Uterus (tissue), 4 donors: Measurements from ENCODE around the gene CEND1. TPM values are rescaled to one million over a fixed set of nuclear protein-coding genes. Genes with fewer than 3 reads are reported as not detected.
A peak's percentile ranks its signal among the peaks of the same experiment; 100 is the strongest.

Source experiments
- DNase-seq, 2 donors: peaks; one replicate each; pipeline ENCODE4 v3.0.0-alpha.2; 2019 to 2020
- H3K27ac ChIP-seq, 2 donors: fragments of 200-600 bp; sonication (generic); 1 replicate in 1 of 2; 2 replicates in 1 of 2; pipeline ENCODE4 v1.5.1; 2016 to 2018
- H3K27me3 ChIP-seq, 2 donors: fragments of 200-600 bp; sonication (generic); one replicate each; pipeline ENCODE4 v1.5.1; 2018 to 2019; ENCODE audit warnings: control low read depth in 1 of 2
- H3K36me3 ChIP-seq, 2 donors: fragments of 200-600 bp; sonication (generic); one replicate each; pipeline ENCODE4 v1.5.1; 2019; ENCODE audit warnings: control low read depth in 1 of 2
- H3K4me1 ChIP-seq, 2 donors: fragments of 200-600 bp; sonication (generic); one replicate each; pipeline ENCODE4 v1.5.1; 2018 to 2019; ENCODE audit warnings: control low read depth in 1 of 2
- H3K4me3 ChIP-seq, 2 donors: fragments of 200-600 bp; sonication (generic); 1 replicate in 1 of 2; 2 replicates in 1 of 2; pipeline ENCODE4 v1.5.1; 2018 to 2019; ENCODE audit warnings: mild to moderate bottlenecking in 1 of 2
- H3K9me3 ChIP-seq, 2 donors: fragments of 200-600 bp; sonication (generic); one replicate each; pipeline ENCODE4 v1.5.1; 2019; ENCODE audit warnings: control low read depth in 1 of 2
- POLR2A ChIP-seq, 2 donors: fragments of 450-650 bp; IDR thresholded peaks; one replicate each; pipeline ENCODE4 v1.6.1; 2016; ENCODE audit warnings: antibody characterized with exemption in 2 of 2, mild to moderate bottlenecking in 1 of 2, moderate library complexity in 1 of 2
- intact Hi-C: fragments of 100-400 bp; cut with DNase I; formaldehyde crosslinking; loops from one replicate; pipeline ENCODE4 v1.15.1; 2023; ENCODE audit warnings: low total_unique reads
- total RNA-seq, 4 donors: library from RNA; depleted of rRNA in 3 of 4; stranded (reverse); fragments of >200 nt in 3 of 4; gene quantifications; one replicate each; pipeline versions ENCODE4 v1.1.0 to v1.2.4, GENCODE V29; 2014 to 2023
- TF ChIP-seq, protein P1 (sequence below), 4 experiments: fragments of 200-600 bp in 2 of 4; fragments of 450-650 bp in 2 of 4; sonication (generic) in 2 of 4; IDR thresholded peaks; one replicate each; pipeline ENCODE4 v1.5.1; 2016 to 2019; ENCODE audit warnings: antibody characterized with exemption in 4 of 4, mild to moderate bottlenecking in 2 of 4, moderate library complexity in 1 of 4
- donor health status: DM: yes; HTN: yes; CAD: no.

The CEND1 gene
- total RNA-seq, 4 donors from 2014 or later: 0.41 TPM; not detected in 3

DNA sequence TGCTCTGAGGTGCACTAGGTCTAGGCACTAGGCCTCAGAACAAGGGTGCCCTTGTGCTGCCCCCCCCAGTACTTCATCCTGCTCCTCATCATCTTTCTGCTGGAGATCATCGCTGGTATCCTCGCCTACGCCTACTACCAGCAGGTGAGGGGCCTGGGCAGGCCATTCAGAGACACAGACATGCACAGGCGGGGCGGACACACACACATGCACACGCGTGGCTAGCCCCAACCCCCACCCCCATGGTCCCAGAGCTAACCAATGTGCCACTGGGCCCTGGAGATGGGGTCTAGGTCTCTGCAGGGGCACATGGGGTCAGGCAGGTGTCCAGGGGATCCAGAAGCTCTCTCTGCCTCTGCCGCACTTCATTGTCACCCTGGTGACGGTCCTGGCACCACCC is 46.8 kb upstream of the CEND1 start:
- Histone ChIP-seq H3K9me3 (no peaks in the 10 kb centered on the region), H3K27me3 (no peaks in the 10 kb centered on the region), H3K4me3 (no peak overlapping the region), H3K27ac (no peak overlapping the region), H3K36me3 (no peaks in the 10 kb centered on the region), H3K4me1 (peaks cover 7 to 42% of the 10 kb centered on the region in 2 donors)
- no peak for TF ChIP-seq POLR2A (IDR thresholded peaks at IDR 0.05)
- TF ChIP-seq, protein P1, sequence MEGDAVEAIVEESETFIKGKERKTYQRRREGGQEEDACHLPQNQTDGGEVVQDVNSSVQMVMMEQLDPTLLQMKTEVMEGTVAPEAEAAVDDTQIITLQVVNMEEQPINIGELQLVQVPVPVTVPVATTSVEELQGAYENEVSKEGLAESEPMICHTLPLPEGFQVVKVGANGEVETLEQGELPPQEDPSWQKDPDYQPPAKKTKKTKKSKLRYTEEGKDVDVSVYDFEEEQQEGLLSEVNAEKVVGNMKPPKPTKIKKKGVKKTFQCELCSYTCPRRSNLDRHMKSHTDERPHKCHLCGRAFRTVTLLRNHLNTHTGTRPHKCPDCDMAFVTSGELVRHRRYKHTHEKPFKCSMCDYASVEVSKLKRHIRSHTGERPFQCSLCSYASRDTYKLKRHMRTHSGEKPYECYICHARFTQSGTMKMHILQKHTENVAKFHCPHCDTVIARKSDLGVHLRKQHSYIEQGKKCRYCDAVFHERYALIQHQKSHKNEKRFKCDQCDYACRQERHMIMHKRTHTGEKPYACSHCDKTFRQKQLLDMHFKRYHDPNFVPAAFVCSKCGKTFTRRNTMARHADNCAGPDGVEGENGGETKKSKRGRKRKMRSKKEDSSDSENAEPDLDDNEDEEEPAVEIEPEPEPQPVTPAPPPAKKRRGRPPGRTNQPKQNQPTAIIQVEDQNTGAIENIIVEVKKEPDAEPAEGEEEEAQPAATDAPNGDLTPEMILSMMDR (IDR thresholded peaks at IDR 0.05): no peak
- intact Hi-C loops: no loop called here
- DNase-seq: no peak

DNA sequence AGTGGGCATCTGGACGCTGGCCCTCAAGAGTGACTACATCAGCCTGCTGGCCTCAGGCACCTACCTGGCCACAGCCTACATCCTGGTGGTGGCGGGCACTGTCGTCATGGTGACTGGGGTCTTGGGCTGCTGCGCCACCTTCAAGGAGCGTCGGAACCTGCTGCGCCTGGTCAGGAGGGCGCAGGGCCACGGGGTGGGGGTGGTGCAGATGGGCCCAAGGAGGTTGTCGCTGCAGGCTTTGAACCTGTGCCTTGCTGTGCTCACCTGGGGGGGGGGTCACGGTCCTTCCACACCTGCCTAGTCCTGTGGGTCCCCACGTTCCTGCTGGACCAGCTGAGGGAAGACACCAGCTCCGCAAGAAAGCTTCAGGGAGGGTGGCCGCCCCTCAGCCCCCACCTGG is 46.4 kb upstream of the CEND1 start:
- Histone ChIP-seq H3K9me3 (no peaks in the 10 kb centered on the region), H3K27me3 (no peaks in the 10 kb centered on the region), H3K27ac (no peak overlapping the region), H3K4me3 (no peak overlapping the region), H3K36me3 (no peaks in the 10 kb centered on the region), H3K4me1 (peaks cover 4 to 40% of the 10 kb centered on the region in 2 donors)
- TF ChIP-seq, protein P1 (IDR thresholded peaks at IDR 0.05): no peak
- TF ChIP-seq POLR2A (IDR thresholded peaks at IDR 0.05): no peak
- intact Hi-C loops: no loop called here
- DNase-seq: no peak

DNA sequence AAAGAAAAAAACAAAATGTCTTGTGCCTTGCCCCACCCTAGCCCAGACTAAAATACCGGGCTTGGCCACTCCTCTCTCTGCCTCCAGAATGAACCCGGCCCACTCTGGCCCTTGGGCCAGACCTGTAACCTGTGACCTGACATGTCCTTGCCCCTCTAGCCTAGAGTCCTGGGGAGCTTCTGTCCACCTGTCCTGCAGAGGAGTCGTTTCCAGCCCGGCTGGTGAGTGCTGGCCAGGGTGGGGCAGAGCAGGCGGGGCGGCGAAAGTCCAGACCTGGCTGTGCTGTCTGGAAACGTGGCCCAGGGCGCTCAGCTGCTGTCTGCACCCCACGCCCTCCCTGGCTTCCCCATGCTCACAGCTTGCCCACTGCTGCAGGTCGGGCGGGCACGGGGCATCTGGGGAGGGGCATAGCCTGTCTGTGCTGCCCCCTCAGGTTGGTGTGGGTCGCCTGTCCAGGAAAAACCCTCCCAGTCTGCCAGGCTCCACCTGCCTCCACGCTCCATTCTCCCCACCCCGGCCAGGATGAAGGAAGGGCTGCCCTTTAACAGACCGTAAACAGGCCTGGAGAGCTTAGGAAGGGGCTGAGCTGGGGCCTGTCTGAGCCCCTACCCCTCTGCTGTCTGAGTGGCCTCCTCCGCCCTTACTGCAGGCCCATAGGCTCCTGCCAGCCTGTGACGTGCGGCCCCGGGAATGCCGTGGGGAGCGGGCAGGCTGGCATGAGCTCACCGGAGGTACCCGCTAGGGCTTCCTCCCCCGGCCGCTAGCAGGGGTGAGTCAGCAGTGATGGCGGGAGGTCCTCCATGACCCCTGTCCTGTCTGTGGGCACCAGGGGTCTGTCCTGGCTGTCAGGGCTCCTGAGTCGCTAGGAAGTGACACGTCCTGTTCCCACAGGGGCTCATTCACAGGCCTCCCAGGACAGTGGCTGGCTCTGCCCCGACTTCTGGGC is 44.8 kb upstream of the CEND1 start:
- H3K4me1 ChIP-seq: peaks cover 0 to 47% of the 10 kb centered on the region in 2 donors
- intact Hi-C loops: no loop called here
- H3K36me3 ChIP-seq: no peaks in the 10 kb centered on the region
- peak overlapping the region; percentile 61 to 64 for H3K4me3 ChIP-seq
- H3K27ac ChIP-seq: peak overlapping the region; percentile 81 to 82
- no peaks in the 10 kb centered on the region for H3K9me3 ChIP-seq
- DNase-seq: peak; percentile 76 to 78
- peaks cover 0 to 10% of the 10 kb centered on the region in 2 donors for H3K27me3 ChIP-seq
- TF ChIP-seq, protein P1 (IDR thresholded peaks at IDR 0.05): peak in 2 of 4 experiments; percentile 1 to 10
- TF ChIP-seq POLR2A (IDR thresholded peaks at IDR 0.05): peak in 1 of 2 donors; percentile 61

DNA sequence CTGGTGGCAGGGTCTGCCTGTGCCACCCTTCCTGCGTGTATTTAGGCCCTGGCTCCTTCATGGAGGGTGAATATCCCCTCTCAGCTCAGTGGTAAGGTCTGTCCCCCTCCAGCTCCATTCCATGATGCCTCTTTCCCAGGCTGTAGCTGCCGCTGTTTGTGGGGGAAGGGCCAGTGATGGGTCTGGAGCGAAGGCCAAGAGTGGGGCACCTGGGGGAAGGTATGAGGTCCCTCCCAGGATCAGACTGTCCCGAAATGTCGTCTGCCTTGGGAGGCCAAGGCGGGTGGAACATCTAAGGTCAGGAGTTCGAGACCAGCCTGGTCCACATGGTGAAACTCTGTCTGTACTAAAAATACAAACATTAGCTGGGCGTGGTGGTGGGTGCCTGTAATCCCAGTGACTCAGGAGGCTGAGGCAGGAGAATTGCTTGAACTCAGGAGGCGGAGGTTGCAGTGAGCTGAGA is 44.0 kb upstream of the CEND1 start:
- no peaks in the 10 kb centered on the region for H3K36me3 ChIP-seq
- peaks cover 0 to 18% of the 10 kb centered on the region in 2 donors for H3K27me3 ChIP-seq
- no peak for DNase-seq
- H3K27ac ChIP-seq: peak overlapping the region; percentile 81 to 82
- no peaks in the 10 kb centered on the region for H3K9me3 ChIP-seq
- TF ChIP-seq, protein P1 (IDR thresholded peaks at IDR 0.05): no peak
- TF ChIP-seq POLR2A (IDR thresholded peaks at IDR 0.05): no peak
- intact Hi-C loops: no loop called here
- peak overlapping the region; percentile 61 to 64 for H3K4me3 ChIP-seq
- peaks cover 0 to 54% of the 10 kb centered on the region in 2 donors for H3K4me1 ChIP-seq
